ENCODE measurements around the gene TIMM13.
"Not testable (repeated sequence)": the region's sequence is repeated elsewhere in the genome, so short reads cannot be mapped to it uniquely, and the experiment has no call there.

The TIMM13 gene

GRCh38 chr19:2429917-2430535, 2.6 kb upstream of the TIMM13 start:
- no peak for DNase-seq

DNA sequence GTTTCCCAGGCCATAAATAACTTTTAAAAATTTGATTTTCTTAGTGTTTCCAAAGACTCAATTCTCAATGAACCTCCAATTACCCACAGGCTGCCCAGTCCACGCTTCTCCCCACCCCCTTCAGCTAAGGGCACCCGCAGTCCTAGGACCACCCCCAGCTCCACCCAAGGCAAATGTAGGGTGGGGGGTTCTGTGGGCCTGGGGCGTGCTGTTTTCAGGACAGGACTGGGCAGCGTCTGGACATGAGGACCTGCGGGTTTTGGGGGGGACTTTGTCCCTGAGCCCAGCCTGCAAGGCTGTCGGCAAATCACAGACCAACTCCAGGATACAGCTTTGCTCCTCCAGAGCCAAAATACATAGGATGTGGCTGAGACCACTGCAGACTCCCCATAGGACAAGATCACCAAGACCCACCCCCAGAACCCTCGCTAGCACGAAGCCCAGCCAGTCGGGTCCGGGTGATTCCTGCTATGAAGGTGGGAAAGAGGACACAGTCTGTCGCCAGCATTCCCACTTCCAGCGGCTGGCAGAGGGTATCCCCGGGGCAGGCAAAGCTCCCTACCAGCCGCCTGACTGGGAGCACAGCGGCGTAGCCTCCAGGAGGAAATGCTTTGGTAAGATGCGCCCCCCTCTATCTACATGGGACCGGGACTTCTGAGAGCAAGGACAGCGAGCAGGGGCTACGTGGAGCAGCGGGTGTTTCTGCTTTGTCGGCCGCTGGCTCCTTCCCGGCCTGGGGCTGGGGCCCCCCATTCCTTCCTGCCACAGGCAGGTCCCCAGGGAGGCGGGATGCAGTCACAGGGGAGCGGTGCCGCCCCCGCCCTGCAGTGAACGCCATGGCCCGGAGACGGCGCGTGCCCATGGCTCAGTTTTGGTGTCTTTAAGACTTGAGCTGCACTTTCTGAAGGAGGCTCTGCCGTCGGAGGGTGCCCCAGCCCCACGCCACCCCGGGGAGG, 1.6 kb upstream of the TIMM13 start:
- DNase-seq: no peak

DNA sequence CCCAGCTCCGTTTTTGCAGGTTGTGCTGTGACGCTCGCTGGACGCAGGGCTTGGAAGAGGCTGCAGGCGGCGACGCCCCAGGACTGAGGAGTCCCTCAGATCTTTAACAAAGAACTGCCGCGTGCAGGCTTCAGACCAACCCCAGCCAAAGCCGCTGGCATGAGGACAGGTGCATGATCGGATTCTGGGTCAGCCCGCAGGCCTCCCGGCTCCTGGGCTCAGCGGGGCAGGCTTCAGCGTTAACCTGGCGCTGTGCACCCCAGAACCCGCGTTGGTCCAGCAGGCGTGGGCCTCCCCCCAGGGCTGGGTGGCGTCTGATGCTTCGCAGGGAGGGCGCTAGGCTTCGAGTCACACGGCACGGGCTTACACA, 920 bp upstream of the TIMM13 start:
- no peak for DNase-seq

DNA sequence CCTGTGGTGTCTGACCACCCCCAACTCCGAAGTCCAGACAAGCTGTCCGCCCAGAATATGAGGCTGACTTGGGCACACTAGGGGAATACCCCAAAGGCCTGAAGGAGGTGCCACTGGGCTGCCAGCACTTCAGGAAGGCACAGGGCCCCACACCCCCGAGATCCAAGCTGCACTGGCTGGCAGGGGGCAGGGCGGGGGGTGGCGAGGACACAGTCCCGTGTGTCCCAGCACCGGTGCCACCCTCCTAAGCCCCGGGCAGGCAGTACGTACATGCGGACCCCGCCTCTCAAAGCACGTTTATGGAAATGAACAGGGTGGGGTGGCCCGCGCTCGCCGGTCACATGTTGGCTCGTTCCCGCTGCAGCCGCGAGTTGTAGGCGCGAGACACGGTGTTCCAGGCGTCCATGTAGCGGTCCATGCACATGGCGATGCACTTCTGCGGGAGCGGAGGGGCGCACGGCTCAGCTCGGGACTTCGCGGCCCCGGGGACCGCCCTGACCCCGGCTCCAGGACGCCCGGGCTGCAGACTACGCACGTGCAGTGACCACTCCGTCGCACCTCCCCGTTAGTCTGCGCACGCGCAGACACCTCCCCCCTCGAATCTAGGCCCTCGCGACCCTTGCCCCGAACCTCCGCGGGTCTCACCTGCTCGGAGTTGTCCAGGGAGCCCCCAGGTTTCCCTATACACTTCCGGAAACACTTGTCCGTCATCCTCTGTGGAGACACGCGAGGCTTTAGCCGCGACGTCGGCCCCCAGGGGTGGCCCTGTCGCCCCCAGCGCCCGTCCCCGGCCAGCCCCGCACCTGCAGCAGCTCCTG, 566 bp downstream of the TIMM13 start:
- peak; percentile 28 for DNase-seq

DNA sequence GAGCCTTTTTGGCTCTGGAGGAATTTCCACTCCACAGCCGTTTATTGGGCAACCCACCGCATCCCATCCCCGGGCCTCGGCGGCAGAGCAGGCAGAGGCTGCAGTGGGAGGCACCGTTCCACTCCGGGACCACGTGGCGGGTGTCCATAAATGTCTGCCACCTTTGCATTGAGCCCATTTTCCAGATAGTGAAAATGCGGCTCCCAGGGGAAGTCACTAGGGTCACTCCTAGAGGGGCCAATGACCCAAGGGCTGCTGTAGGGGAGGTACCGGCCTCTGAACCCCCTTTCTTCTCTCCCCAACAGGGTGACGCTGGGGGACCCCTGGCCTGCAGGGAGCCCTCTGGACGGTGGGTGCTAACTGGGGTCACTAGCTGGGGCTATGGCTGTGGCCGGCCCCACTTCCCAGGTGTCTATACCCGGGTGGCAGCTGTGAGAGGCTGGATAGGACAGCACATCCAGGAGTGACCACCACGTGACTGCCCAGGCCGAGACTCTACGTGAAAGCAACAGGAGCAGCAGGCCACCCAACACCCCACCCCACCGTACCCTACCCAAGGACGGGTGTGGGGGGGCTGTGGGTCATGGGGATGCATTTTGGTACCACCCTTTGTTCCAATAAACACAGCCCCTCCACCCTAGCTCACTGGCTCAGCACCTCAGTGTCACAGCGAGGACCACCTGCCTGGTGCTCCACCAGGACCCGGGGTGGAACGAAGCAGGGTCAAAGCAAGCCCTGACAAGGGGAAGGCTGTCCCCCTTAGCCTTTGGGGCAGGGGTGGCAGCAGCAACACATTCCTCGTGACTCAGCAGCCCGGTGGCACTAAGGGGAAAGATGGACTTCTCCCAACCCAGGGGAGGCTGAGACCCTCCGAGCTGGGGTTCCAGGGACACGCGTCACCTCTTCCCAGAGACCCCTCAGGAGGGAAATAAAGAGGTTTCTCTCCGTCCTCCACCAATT, 1.5 kb downstream of the TIMM13 start:
- no peak for DNase-seq

DNA sequence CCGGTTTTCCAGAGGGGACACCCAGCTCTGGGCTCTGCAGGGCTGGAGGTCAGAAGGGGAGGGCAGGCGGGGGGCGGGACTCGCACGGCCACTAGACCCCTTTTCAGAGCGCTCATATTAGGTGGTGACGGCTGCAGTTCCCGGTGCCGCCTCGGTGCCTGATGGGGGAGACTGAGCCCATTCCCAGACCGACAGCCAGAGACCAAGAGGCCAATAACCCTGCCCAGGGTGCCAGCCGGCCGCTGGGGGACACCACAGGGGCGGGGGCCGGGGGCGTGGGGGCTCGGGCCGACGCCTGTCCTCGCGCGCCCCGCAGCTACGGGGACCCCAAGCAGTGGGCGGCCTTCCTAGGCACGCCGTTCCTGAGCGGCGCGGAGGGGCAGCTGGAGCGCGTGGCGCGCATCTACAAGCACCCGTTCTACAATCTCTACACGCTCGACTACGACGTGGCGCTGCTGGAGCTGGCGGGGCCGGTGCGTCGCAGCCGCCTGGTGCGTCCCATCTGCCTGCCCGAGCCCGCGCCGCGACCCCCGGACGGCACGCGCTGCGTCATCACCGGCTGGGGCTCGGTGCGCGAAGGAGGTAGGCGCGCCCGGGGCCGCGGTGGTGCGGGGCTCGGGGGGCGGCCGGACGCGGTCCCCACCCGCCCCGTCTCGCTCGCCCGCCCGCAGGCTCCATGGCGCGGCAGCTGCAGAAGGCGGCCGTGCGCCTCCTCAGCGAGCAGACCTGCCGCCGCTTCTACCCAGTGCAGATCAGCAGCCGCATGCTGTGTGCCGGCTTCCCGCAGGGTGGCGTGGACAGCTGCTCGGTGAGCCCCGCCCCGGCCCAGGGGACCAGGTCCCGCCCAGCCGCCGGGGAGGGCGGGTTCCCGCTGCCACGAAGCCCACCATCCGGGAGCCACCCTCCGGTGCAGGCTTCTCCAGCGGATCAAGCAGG, 2.4 kb downstream of the TIMM13 start:
- DNase-seq: no peak

- no peak for DNase-seq
These were observed 3.3 kb downstream of the TIMM13 start for GRCh38 chr19:2423915-2424685.

- DNase-seq: no peak
These were observed 4.1 kb downstream of the TIMM13 start for GRCh38 chr19:2423071-2423914.

- DNase-seq: no peak
These were observed 5.6 kb downstream of the TIMM13 start for GRCh38 chr19:2421581-2422306.

- no peak for DNase-seq
These were observed 6.9 kb downstream of the TIMM13 start for GRCh38 chr19:2420490-2420889.

DNA sequence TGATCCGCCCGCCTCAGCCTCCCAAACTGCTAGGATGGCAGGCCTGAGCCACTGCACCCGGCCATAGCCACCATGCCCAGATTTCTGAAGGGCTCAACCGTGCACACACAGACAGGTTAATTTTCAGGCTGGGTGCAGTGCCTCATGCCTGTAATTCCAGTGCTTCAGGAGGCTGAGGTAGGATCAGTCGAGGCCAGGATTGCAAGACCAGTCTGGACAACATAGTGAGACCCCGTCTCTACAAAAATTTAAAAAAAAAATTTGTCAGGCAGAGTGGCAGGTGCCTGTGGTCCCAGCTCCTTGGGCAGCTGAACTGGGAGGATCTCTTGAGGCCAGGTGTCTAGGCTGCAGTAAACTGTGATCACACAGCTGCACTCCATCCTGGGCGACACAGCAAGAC, 7.6 kb downstream of the TIMM13 start:
- no peak for DNase-seq

GRCh38 chr19:2417881-2418406, 9.4 kb downstream of the TIMM13 start:
- no peak for DNase-seq

DNA sequence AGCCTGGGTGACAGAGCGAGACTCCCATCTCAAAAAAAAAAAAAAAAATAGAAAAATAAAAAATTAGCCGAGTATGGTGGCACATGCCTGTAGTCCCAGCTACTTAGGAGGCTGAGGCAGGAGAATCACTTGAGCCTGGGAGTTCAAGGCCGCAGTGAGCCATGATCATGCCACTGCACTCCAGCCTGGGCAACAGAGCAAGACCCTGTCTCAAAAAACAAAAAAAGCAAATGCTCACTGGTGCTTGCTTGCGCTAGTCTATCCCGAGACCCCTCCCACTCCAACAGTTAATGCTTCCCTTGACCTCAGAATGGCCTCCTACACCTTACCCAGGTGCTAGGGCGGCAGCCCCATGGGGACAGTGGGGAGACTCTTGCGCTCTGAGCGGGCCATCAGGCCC, 9.9 kb downstream of the TIMM13 start:
- DNase-seq: not testable (repeated sequence)

- DNase-seq: no peak
These were observed 10.9 kb downstream of the TIMM13 start for GRCh38 chr19:2416321-2417097.

GRCh38 chr19:2415973-2416319, 11.4 kb downstream of the TIMM13 start:
- no peak for DNase-seq

DNA sequence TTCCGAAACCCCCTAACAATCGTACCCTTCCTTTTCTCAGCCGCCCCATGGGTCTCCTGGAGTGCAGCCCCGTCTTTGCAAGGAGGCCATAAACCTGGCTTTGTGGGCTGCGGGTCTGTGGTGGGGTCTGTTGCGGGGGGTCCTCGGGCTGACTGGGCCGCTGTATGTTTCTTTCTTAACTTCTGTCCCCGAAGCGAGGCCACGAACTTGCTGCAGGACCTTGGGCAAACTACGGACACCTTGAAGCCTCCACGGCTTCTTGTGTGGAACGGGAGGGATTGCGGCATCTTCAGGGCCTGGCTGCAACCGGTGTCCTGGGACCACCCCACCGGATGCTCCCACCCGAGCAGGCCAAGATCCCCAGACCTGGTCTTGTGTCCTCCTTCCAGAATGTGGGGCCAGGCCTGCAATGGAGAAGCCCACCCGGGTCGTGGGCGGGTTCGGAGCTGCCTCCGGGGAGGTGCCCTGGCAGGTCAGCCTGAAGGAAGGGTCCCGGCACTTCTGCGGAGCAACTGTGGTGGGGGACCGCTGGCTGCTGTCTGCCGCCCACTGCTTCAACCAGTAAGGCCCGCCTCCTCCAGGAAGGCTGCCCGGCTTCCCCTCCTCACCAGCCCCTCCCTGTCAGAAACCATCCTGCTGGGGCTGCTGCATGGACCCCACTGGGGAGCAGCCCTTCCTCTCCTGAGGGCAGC, 12.0 kb downstream of the TIMM13 start:
- DNase-seq: no peak

DNA sequence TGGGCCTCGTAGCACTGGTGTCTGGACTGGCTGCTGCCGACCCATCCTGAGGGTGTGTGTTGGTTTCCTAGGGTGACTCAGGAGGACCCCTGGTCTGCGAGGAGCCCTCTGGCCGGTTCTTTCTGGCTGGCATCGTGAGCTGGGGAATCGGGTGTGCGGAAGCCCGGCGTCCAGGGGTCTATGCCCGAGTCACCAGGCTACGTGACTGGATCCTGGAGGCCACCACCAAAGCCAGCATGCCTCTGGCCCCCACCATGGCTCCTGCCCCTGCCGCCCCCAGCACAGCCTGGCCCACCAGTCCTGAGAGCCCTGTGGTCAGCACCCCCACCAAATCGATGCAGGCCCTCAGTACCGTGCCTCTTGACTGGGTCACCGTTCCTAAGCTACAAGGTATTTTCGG, 13.8 kb downstream of the TIMM13 start:
- DNase-seq: no peak
